ENCODE data around the gene SCN9A.

SCN9A gene

DNA sequence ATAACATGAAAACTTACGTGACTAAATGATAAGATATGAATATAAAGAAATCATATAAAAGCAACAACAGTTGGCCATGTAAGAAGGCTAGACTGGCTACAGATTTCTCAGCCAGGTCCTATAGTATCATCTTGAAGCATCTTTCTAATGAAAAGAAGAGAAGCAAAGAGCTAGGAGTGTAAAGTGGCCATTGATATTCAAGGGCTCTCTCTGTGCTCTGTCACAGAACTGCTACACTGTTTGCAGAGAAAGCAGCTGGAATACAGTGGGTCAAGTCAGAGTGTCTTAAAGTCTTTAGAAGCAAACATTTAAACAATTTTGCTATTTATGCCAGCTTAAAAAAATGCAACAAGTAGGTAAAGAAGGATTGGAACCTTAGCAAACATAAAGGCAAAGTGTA, 118.8 kb downstream of the SCN9A start:
- no peak overlapping the region for H3K27ac ChIP-seq
- TF ChIP-seq CTCF (IDR thresholded peaks at IDR 0.05) (no peak), ZFX (IDR thresholded peaks at IDR 0.05; ENCODE audit: borderline replicate concordance) (no peak)

DNA sequence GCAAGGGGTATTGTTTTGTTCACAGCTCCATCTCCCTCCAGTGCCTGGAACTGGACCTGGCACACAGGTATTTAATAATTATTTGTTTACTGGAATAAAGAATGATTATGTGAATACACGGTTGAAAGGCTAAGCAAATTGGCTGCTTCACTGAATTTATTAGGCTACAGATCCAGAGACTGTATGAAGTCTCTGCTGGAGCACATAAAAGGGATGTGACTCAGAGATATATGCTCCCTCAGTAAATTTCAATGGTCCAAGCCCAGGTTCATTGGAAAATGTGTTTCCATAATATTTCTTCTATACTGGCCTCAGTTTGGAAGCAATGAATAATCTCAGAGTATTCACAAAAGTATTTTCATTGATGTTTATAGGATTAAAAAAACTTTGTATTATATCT, 126.4 kb downstream of the SCN9A start:
- H3K27ac ChIP-seq, result no peak overlapping the region
- TF ChIP-seq ZFX (IDR thresholded peaks at IDR 0.05; ENCODE audit: borderline replicate concordance), result no peak
- TF ChIP-seq CTCF (IDR thresholded peaks at IDR 0.05), result no peak

DNA sequence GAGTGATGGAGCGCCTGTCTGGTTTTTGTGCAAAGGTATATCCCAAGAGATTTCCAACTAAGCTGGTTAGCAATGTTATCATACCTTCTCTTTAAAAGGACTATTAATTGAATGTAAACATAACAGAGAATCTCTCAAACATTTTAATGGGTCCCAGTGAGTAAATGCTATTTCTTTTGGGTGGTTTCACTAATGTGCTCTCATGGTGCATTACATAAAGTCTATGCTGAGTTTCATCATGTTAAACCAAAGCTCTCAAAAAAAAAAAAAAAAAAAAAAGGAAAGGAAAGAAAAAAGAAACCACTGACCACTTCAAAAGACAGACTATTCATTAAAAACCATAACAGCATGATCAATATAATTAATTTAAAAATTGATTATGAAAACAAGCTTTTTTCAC, 128.8 kb downstream of the SCN9A start:
- no peak overlapping the region for H3K27ac ChIP-seq
- TF ChIP-seq CTCF (IDR thresholded peaks at IDR 0.05) (no peak), ZFX (IDR thresholded peaks at IDR 0.05; ENCODE audit: borderline replicate concordance) (no peak)

GRCh38 chr2:166242309-166242708, 133.4 kb downstream of the SCN9A start:
- TF ChIP-seq ZFX (IDR thresholded peaks at IDR 0.05; ENCODE audit: borderline replicate concordance), result no peak
- no peak for TF ChIP-seq CTCF (IDR thresholded peaks at IDR 0.05)
- H3K27ac ChIP-seq, result no peak overlapping the region

DNA sequence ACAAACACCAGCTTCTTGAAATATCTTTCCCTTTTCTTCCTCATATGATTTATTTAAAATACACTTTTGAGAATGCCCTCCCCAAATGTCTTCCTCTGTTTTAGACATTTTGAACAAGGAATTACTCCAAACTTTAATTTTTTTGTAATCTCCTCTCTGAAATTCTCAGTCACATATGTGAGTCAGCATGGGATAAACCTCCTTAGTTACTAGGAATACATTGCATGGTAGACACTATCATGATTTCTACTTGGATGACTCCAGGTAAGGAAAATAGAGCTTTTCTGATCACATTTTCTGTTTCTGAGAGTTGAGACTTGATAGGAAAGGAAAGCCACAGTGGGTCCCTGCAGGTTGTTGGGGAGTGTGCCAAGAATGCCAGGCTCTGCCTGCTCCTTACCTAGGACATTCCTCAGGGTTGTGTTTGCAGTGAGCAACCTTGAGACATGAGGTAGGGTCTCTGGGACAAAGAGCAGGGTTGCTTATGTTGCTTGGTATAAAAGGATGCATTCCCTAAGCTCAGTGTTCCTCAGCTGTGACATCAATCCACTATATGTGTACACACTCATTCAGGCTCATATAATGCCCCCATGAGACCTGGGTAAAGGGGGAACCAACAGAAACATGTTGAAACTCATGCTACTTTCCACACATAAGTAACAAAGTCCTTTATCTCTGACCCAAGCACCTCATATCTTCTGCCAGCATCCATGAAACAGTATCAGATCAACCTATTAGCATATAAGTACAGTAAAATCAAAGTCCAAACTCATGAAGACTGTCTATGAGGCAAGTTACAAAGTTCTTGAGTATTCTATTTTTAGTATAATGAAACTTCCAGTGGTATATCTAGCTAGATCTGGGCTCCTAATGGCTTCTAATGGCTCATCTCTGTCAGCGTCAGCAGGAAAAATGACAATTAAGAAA, 135.1 kb downstream of the SCN9A start:
- TF ChIP-seq CTCF (IDR thresholded peaks at IDR 0.05) (no peak), ZFX (IDR thresholded peaks at IDR 0.05; ENCODE audit: borderline replicate concordance) (no peak)
- no peak overlapping the region for H3K27ac ChIP-seq

DNA sequence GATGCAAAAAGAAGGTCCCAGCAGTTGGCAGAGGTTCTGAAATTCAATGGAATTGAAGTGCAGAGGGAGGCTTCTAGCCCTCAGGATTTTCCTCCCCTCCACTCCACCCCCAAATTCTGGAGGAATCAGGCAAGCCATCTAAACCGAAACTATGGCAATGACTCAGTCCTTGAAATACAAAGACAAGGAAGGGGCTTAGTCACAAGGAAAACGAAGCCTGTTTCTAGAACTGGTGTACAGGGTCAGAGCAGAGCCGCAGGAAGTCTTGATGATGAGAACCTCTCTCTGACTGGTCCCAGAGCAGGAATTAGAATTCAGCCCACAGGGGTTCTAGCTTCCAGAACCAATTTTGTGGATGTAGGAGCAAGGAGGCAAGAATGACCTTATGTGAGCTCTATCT, 136.2 kb downstream of the SCN9A start:
- no peak overlapping the region for H3K27ac ChIP-seq
- TF ChIP-seq ZFX (IDR thresholded peaks at IDR 0.05; ENCODE audit: borderline replicate concordance) (no peak), CTCF (IDR thresholded peaks at IDR 0.05) (no peak)

DNA sequence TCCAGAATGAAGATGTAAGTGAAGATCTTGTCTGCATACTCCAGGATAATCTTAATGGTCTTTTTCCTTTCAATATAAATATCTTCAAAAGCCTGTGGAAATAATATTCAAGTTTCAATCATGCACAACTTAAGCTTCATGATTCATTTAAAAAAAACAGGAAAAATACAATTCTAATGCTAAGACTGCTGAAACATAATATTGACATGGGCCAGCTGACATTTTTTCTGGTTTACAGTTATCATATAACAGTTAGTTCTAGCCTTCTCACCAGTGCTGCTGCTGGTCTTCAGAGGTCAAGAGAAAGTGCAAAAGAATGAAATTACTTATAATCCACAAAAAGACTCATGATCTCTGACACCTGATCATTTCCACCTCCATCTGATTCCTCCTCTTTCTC, 137.6 kb downstream of the SCN9A start:
- no peak for TF ChIP-seq ZFX (IDR thresholded peaks at IDR 0.05; ENCODE audit: borderline replicate concordance)
- TF ChIP-seq CTCF (IDR thresholded peaks at IDR 0.05), result no peak
- no peak overlapping the region for H3K27ac ChIP-seq

Data from 22Rv1 (cell line).